GM12891 (cell line): Measurements from ENCODE around the gene CHSY1.

Experiments
- POLR2A ChIP-seq: IDR thresholded peaks from 2 replicates; pipeline ENCODE4 v1.6.1; 2011; ENCODE audit warnings: low read depth, low read length, control low read depth
- TAF1 ChIP-seq: IDR thresholded peaks from 2 replicates; pipeline ENCODE4 v1.6.1; 2011; ENCODE audit warnings: low read depth, low read length, control low read depth

- TF ChIP-seq POLR2A (no peak), TAF1 (no peak)
Measured at GRCh38 chr15:101246391-101246790, 5.5 kb downstream of the CHSY1 start.
